IPS-NIHi7 (cell line): ENCODE measurements around the gene PSMD1.
"Not testable (repeated sequence)": the region's sequence is repeated elsewhere in the genome, so short reads cannot be mapped to it uniquely, and the experiment has no call there.

Experiments used
- DNase-seq: peaks from one replicate; pipeline ENCODE4 v3.0.0; 2012; ENCODE audit warnings: mixed read lengths; ENCODE audit errors: extremely low spot score

The PSMD1 gene

DNA sequence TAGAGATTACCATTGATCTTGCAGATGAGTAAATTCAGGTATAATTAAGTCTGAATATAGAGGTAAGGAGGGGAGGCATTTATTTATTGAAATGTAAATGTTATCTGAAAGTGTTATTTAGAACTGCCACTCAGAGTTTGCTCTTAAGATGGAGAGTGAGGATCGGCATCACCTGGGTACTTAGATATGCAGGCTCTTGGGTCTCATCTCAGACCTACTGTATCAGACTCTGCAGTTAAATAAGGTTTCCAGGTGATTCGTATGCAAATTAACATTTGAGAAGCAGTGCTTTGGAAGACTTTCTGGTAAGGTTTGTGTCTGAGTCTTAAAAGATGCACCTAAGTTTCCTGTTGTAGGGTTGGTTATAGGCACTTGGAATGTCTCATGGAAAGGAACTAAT is 59.0 kb downstream of the PSMD1 start:
- no peak for DNase-seq

DNA sequence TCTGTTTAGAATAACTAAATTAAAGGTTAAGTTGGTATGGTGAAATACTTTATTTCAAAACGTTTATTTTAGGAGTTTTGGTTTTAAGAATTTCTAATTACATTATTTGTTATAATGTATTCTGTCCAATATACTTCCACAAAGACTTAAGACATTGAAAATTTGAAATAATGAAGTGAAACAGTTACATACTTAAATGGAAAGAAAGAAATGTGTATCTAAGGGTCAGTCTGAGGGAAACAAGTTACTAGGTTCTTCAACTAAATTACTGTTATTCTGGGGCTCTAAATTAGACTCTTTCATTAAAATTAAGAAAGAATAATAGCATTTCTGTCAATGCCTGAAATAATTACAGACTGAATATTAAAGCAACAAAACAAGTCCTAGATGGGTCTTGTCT is 60.5 kb downstream of the PSMD1 start:
- DNase-seq: no peak

DNA sequence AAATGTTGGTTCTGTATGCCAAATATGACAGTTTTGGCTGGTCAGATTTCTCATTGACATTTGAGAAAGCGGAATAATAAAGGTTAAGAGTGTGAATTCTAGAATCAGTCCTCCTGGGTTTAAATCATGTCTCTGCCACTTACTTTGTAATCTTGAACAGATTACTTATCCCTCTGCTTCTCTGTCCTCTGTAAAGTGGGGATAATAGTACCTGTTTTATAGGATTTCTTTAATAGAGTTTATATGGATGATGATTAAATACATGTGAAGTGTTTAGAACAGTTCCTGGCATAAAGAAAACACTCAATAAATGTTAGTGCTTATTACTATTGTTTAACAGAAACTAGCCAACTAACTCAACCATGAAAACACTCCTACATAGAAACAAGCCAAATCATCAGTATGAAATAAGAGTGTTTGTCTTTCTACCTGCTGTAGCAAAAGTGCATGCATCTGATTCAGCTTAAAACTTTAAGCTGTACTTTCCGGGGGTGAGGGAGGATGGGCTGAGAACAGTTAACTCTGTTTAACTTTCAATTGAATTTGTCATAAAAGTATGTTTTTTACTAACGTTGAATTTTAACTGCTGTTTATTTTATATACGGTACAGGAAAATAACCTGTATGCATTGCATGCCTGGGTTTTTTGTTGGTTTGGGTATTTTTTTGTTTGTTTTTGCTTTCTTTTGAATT is 61.4 kb downstream of the PSMD1 start:
- DNase-seq: no peak

DNA sequence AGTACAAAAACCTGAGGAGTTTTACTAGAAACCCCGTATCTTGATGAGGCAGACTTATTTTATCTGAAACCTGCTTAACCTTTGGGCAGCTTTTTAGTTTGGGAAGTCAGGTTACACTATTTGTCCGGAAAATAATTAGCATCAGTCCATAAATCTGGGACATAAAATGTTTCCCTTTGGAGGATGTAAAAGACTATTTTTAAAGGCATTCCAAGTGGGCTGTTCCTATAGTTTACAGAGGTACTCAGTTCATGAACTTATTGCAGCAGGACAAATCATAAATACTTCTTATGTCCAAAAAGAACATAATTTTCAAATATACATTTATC is 61.9 kb downstream of the PSMD1 start:
- DNase-seq: no peak

DNA sequence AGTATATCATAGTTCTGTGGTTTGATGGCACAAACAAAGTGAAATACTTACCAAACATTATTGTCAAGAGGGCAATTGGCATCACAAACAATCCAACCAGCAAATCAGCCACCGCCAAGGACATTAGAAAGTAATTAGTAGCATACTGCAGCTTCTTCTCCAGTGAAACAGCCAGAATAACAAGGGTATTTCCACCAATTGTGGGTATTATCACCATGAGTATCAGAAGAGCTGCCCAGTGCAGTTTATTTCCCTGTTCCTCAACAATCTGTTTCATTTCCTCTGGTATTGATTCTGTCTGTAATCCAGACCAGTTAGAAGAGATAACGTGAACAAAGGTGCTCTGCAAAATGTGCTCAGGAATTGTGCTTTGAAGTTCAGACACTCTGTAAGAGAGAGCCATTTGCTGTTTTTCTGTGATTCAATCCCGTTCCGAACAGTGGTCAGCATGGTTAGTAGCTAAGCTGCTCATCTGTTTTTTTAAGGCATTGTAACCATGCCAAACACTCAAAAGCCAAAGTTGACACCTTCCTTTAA is 66.8 kb downstream of the PSMD1 start:
- no peak for DNase-seq

DNA sequence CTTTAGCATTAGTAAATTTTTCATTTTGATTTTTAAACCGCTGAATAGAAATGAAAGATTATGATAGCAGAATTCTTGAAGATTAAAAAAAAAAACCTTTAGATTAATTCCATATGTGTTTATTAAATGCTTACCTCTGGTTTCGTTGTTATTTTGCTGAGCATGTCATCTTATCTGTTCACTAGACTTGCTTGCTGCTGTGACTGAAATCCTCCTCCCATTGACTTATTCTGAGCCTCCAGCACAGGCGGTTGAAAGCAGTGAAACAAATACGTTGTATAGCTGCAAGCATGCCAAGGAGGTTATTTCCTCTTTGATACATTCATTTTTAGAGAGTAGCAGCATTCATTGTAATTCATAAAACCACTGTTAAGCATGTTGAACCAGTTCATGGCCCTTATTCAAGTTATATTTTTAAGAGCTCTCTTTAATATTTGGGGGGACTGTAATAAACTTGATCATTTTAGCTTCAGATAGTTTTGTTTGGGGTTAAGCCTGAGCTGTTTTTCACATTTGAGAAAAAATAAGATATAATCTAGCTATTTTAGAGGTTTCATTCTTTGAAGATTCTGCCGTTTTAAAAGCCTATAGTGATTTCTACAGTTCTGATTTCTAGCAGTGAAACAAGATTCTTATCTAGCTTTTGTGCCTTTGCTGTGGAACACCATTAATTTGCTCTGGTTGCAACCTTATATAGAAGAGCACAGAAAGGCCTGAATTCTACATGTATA is 68.3 kb downstream of the PSMD1 start, which contains the start of gene HTR2B:
Gene HTR2B (minus strand): TSS at position 205 of the 731 bp plus-strand sequence. CDS start 1,278 bp downstream, outside the sequence.
- DNase-seq: no peak

DNA sequence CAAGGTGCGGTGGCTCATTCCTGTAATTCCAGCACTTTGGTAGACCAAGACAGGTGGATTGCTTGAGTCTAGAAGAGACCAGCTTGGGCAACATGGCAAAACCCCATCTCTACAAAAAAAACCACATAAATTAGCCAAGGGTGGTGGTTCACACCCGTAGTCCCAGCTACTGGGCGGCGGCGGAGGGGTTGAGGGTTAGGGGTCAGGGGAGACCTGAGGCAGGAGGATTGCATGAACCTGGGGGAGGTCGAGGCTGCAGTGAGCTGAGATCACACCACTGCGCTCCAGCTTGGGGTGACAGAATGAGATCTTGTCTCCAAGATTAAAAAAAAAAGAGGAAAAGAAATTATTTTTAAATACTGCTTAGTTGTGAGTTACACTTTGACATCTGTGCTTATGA is 69.5 kb downstream of the PSMD1 start:
- DNase-seq: no peak

DNA sequence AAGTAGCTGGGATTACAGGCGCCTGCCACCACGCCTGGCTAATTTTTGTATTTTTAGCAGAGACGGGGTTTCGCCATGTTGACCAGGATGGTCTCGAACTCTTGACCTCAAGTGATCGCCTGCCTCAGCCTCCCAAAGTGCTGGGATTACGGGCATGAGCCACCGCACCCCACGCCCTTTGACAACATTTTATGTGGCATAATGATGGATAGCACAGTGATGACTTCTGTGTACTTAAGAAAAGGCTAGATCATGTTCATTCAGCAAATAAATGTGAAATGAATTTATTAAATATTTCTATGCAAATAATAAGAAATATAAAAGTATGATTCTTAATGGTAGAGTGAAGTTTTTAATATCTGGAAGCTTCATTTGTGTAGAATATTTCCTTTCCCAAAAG is 70.8 kb downstream of the PSMD1 start:
- no peak for DNase-seq

DNA sequence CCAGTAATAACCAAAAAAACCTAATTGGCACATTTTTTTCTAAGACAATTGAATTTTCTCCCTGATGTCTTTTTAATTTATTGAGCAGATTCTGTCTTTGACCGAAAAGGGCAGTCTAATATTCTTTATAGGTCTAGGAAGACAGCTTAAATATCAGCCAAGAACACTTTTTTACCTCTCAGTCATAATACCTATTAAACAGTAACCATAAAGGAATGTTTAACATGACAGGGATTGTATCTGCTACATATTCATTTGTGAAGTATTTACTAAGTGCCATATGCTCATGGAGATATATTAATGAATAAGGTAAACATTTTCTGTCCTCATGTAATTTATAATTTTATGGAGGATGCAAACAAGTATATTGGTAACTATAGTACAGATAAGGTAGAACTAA is 71.3 kb downstream of the PSMD1 start:
- no peak for DNase-seq

DNA sequence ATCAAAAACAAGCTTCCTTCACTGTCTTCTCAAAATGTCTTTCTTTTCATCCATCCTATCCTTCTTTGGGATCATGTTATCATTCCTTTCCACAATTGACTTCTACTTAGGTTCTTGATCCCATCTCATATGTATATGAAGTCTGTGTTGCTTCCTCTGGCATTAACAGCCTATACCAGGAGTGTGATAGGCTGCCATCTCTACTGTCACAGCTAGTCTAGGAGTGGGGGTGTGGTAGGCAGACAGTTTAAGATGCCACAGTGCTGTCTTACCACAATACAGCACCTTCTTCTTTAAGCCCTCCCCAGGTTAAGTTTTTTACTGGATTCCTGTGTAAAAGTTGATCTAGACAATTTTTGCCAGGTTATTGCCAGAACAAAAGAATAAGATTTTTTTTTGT is 71.9 kb downstream of the PSMD1 start:
- no peak for DNase-seq

DNA sequence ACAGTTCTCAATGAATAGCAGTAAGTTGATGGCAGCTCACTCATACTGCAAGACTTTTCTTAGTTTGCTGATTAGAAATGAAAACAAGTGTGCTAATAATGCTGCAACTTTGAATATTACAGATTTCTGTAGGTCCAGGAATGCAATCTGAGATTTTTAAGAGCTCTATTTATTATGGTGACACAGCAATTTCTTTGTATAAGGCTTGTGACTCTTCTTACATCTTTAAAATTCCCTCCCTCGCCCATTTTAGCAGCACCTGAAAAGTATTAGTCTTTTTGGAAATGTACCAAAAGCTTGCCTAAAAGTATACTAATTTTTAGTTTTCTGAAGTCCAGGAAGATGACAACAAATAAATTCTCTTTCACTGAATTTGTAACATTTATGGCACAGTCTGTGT is 72.5 kb downstream of the PSMD1 start:
- no peak for DNase-seq

DNA sequence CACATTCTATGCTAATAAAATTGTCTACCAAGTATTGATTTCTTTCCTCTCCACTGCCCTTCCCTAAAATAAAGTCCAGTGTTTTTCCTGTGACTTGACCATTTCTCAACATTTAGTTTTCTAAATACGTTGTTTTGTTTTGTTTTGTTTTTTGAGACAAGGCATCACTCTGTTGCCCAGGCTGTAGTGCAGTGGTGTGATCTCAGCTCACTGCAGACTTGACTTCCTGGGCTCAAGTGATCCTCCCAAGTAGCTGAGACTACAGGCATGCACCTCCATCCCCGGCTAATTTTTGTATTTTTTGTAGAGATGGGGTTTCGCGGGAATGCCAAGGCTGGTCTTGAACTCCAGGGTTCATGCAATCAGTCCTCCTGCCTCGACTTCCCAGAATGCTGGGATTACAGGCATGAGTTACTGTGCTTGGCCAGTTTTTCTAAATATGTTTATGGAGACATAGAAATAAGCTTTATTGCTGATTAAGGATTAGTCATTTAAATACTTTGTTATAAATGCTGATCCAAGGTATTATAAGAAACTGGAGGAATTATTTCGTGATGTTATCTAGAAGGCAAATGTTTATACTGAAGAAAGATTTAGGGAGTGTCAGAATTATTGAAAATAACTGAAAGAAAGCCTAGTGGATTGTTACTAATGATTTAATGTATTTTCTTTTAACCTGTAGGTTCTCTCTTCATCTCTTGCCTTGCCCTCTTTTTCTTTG is 73.8 kb downstream of the PSMD1 start:
- no peak for DNase-seq

DNA sequence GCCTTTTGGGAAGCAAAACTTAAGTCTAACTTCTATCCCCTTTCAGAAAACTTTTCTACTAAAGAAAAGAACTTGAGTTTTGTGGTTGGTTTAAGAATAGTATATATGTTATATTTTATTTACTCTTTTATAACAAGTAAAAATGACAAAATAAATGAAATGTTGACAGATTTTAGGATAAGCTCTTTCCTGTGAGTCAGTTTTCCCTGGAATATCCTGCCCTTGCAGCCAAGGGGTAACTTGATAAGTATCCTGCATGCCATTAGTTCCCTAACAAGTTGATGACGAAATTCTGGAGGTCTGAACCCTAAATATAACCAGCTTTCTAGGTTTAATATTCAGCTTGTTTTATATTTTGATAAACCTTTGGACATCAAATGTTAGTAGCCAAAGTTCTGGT is 75.5 kb downstream of the PSMD1 start:
- DNase-seq: no peak

DNA sequence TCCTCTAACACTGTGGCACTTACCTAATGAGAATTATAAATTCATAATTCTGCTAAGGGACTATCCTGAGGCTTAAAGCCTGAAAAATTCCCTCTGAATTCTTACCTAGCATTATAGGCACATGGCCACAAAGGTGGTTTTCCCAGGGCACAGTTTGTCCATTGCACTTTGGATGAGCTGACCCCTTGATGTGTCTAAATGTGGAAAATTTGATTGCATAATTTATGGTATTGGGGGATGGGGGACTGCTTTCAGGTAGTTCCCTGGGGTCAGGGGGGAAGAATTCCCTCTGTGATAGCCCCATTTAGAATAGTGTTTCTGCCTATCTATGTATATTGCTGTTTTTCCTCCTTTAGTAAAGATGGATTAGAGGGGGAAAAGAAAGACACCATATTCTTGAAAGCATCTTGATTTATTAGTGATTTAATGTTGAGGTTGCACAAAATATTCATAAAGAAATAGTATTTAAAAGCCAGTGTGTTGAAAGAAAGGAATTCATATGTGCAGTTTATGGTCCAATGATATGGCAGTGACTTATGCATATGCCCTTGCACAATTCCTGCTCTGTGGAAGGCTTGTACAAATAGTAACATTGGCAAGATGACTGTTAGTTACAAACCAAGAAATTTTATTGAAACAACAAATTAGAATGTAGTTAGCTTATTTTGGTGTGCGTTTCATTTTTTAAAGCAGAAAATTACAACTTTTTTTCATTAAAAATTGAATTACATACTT is 76.9 kb downstream of the PSMD1 start:
- DNase-seq: no peak

DNA sequence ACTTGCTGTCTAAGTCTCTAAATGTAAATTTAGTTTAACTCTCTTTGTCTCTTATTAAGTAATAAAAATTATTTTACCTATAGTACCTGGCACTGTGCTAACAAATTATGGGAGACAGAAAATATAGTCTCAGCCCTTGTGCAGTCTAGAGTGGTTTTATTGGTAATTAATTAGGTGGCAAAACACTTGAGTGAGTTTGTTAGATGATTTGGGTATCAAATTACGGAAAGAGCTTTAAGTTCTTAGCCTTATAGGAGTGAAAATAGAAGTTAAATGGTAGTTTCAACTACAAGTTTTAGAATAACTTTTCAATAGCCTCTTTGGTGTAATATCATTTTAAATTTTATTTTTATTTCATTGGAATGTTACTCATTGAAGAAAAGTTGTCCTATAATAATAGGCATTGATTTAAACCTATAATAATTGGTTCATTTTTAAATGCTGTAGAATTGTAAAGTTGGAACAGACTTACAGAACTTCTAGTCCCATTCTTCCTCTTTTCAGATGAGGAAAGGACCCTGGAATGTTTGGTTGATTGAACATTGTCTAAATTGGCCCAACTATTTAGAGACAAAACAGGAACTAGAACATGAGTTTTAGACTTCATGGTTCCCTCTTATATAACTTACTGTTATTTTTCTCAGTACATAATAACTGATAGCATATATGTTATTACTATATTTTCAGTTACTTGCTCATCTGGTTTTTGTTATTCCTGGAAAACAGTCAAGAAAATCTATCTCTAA is 78.4 kb downstream of the PSMD1 start:
- no peak for DNase-seq

DNA sequence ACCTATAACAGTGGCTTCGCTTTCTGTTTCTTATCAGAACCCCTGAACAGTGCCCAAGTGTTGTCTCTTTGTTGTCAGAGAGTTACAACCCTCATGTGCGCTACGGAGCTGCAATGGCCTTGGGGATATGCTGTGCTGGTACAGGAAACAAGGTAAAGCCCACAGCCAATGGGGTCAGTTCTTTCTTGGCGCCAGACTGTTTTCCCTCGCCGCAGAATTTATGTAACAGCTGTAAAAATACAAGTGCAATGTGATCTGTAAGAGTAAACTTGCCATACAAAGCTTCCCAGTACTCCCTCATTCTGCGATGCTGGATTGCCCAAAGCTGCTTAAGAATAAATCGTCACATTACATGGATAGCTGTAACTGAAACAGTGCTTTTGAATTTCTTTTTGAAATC is 82.0 kb downstream of the PSMD1 start:
- no peak for DNase-seq

DNA sequence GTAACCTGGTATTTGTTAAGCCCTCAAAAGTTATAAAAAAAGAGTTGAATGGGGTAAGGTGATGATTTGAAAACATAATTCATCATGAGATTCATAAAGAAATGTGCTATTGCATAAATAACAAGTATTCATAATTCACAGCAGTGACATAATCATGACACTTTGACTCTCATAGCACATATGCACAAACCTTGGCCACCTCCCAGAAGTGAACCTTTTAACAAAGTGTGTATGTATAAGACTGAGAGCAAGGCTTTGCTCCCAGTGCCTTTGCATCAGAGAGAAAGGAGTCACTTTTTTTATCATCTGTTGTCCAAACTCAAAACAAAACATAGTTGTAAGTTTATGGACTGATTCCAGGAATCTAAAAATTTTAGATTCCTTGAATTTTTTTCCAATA is 83.1 kb downstream of the PSMD1 start:
- DNase-seq: no peak

DNA sequence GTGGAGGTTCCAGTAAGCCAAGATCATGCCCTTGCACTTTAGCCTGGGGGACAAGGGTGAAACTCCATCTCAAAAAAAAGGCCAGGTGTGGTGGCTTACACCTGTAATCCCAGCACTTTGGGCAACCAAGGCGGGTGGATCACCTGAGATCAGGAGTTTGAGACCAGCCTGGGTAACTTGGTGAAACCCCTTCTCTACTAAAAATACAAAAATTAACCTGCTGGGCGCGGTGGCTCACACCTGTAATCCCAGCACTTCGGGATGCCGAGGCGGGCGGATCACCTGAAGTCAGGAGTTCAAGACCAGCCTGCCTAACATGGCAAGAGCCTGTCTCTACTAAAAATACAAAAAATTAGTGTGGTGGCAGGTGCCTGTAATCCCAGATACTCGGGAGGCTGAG is 84.1 kb downstream of the PSMD1 start:
- not testable (repeated sequence) for DNase-seq

DNA sequence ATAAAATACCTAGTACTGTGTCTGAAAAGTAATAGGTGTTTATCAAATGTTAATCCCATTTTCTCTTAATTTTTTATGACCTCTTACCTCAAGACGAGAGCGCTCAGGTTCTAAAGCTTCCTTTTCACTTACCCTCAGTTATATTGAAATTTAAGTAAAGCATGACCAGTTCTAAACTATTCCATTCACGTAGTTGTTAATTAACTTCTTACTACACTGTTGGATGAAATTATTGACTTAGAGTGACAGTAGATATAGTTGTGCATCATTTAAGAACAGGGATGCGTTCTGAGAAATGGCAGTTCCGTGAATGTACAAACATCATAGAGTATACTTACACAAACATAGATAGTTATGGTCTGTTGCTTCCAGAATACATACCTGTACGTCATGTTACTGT is 88.2 kb downstream of the PSMD1 start:
- DNase-seq: no peak

DNA sequence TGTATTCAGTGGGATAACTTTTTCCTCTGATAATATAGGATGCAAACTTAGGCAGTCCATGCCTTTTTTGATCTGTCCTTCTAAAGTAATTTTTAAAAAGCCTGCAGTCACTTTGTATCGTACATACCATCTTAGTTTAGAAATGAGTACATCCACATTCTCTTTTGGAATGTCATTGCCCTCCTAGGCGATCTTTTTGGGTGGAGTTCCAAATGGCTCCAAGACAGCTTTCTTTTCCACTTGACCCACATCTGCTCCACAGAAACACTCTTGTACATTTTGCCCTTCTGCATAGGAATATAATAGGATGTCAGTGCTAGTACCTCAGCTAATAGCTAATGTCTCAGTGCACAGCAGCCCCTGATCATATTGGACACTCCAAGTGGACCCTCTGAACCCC is 90.0 kb downstream of the PSMD1 start:
- DNase-seq: no peak

DNA sequence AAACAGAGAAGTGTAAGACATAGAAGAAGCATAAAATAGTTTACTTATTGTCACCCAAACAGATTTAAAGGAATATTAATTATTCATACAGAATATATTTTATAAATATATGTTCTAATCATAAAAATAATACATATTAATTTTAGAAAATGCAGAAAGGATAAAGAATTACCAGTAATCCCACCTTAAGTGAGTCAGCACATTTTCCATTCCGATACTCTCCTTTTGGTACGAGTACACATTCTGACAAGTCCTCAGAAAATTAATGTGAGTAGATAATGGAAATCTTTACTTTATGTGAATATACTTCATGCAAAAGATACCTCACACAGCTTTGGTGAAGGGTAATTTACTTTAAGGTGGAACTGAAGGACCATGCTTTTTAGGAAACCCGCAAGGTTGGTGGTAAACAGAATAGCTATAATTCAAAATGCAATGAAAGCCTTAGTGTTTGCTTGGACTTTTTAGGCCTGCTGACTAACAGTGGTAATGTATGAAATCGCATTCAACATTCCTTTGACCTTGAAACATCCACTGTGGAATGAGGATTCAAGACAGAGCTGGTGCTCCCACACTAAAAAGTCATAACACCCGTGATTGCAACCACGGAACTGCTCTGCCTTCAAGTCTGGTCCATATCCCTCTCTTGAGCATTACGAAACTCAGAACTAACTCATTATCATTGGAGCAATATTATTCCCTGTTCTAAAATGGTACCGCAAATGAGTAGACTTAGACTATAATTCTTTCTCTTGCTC is 96.3 kb downstream of the PSMD1 start:
- no peak for DNase-seq
